ENCODE results near the gene IRAK2.
"Not testable (repeated sequence)": the region's sequence is repeated elsewhere in the genome, so short reads cannot be mapped to it uniquely, and the experiment has no call there.

IRAK2 gene

DNA sequence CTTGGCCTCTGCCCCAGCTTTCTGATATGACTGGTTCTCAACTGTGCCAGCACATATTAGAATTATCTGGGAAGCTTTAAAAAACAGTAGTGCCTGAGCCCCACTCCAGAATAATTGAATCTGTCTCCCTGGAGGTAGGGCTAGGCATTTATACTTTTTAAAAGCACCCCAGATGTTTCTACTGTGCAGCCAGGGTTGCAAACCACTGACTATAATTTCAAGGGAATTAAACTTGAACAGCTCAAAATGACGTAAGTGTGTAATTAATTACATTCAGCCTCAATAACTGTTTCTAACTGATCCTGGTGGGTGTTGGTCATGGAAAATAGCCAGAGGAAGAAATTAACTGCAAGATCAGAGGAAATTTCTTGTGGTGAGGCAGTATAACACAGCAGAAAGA is 4.4 kb upstream of the IRAK2 start:
- H3K4me1 ChIP-seq (ENCODE audit: control insufficient read depth, insufficient read depth, low read length, poor library complexity, severe bottlenecking), result no peaks in the 10 kb centered on the region
- H3K27ac ChIP-seq (ENCODE audit: low read depth, low read length, severe bottlenecking), result no peak overlapping the region
- WGBS, 2 experiments (ENCODE audit: insufficient coverage in 2 of 2), result no CpG with 5 or more reads among the region's 1 CpG
- H3K36me3 ChIP-seq (ENCODE audit: control insufficient read depth, insufficient read depth, low read length), result peaks cover 2% of the 10 kb centered on the region
- H3K9me3 ChIP-seq (ENCODE audit: control insufficient read depth, low read length), result no peaks in the 10 kb centered on the region
- H3K4me3 ChIP-seq (ENCODE audit: extremely low read depth, insufficient read depth, low read length, poor library complexity, severe bottlenecking), result no peak overlapping the region

DNA sequence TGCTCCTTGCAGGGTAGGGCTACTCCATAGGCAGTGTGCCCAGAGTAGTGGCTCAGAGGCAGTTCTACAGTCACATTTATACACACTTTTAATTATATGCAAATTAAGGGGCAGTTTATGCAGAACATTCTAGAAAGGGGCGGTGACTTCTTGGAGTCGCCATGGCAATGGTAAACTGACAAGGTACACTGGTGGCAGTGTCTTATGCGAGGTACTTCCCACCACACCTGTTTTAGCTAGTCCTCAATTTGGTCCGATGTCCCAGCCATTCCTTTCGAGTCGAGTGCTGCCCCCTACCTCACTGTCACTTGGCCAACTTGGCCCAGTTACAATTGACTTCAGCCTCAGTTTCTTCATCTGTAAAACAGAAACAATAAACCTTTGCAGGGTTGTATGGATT is 3.8 kb upstream of the IRAK2 start:
- no peaks in the 10 kb centered on the region for H3K4me1 ChIP-seq (ENCODE audit: control insufficient read depth, insufficient read depth, low read length, poor library complexity, severe bottlenecking)
- no peak overlapping the region for H3K4me3 ChIP-seq (ENCODE audit: extremely low read depth, insufficient read depth, low read length, poor library complexity, severe bottlenecking)
- no peaks in the 10 kb centered on the region for H3K36me3 ChIP-seq (ENCODE audit: control insufficient read depth, insufficient read depth, low read length)
- no peaks in the 10 kb centered on the region for H3K9me3 ChIP-seq (ENCODE audit: control insufficient read depth, low read length)
- 93 to 96% methylated on average over 4 to 5 of the region's 6 CpGs for WGBS, 2 experiments (ENCODE audit: insufficient coverage in 2 of 2)
- H3K27ac ChIP-seq (ENCODE audit: low read depth, low read length, severe bottlenecking), result no peak overlapping the region

DNA sequence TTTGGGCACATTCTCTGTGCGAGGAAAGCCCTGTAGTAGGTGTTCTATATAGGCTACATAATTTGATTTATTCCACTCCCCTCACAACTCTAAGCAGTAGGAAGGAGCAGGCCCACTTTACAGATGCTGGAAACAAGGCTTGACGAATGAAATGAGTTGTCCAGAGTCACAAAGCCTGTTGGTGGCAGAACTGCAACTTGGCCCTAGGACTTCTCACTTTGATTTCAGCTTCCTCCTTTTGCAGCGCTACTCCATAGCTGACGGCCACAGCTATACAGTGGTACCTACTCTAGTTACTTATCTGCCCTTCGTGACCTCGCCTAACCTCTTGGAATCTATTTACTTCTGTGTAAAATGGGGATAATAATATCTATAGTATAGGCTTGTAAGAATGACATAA is 2.5 kb upstream of the IRAK2 start:
- WGBS, 2 experiments (ENCODE audit: insufficient coverage in 2 of 2), result 72 to 92% methylated on average over 1 to 3 of the region's 6 CpGs
- Histone ChIP-seq H3K9me3 (ENCODE audit: control insufficient read depth, low read length) (no peaks in the 10 kb centered on the region), H3K4me3 (ENCODE audit: extremely low read depth, insufficient read depth, low read length, poor library complexity, severe bottlenecking) (no peak overlapping the region), H3K36me3 (ENCODE audit: control insufficient read depth, insufficient read depth, low read length) (no peaks in the 10 kb centered on the region), H3K27ac (ENCODE audit: low read depth, low read length, severe bottlenecking) (no peak overlapping the region), H3K4me1 (ENCODE audit: control insufficient read depth, insufficient read depth, low read length, poor library complexity, severe bottlenecking) (no peaks in the 10 kb centered on the region)

DNA sequence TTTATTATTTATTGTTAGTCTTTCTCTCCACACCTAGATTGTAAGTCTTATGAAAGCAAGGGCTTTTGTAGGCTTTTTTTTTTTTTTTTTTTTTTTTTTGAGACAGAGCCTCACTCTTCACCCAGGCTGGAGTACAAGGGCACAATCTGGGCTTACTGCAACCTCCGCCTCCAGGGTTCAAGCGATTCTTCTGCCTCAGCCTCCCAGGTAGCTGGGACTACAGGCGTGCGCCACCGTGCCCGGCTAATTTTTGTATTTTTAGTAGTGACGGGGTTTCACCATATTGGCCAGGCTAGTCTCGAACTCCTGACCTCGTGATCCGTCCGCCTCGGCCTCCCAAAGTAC is 546 bp upstream of the IRAK2 start:
- H3K4me1 ChIP-seq (ENCODE audit: control insufficient read depth, insufficient read depth, low read length, poor library complexity, severe bottlenecking); H3K27ac ChIP-seq (ENCODE audit: low read depth, low read length, severe bottlenecking): not testable (repeated sequence)
- peak overlapping the region; percentile 67 for H3K4me3 ChIP-seq (ENCODE audit: extremely low read depth, insufficient read depth, low read length, poor library complexity, severe bottlenecking)

DNA sequence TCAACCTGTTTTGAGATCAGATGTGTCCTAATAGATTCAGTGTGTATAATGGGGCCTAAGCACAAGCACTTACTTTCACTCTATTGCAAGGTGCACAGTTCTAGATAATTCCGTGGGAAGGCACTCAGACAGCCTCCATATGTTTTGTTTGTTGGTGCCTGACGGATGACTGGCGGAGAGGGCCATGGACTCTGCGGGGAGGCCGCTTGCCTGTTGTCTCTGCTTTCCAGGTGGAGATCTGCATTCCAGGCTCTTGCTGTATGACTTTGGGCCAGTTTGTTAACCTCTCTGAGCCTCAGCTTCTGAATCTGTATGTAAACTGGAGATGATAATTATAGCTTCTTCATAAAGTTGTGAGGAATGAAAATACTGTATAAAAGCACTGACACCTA is 1.5 kb downstream of the IRAK2 start:
- 93 to 94% methylated on average over 2 to 5 of the region's 5 CpGs for WGBS, 2 experiments (ENCODE audit: insufficient coverage in 2 of 2)
- Histone ChIP-seq H3K4me3 (ENCODE audit: extremely low read depth, insufficient read depth, low read length, poor library complexity, severe bottlenecking) (no peak overlapping the region), H3K4me1 (ENCODE audit: control insufficient read depth, insufficient read depth, low read length, poor library complexity, severe bottlenecking) (no peaks in the 10 kb centered on the region), H3K36me3 (ENCODE audit: control insufficient read depth, insufficient read depth, low read length) (no peaks in the 10 kb centered on the region), H3K9me3 (ENCODE audit: control insufficient read depth, low read length) (peaks cover 14% of the 10 kb centered on the region), H3K27ac (ENCODE audit: low read depth, low read length, severe bottlenecking) (no peak overlapping the region)

More for the DNA sequence above, 546 bp upstream of the IRAK2 start:
- H3K36me3 ChIP-seq (ENCODE audit: control insufficient read depth, insufficient read depth, low read length); H3K9me3 ChIP-seq (ENCODE audit: control insufficient read depth, low read length): not testable (repeated sequence)
- WGBS, 2 experiments (ENCODE audit: insufficient coverage in 2 of 2), result 82 to 93% methylated on average over 8 to 12 of the region's 12 CpGs

DNA sequence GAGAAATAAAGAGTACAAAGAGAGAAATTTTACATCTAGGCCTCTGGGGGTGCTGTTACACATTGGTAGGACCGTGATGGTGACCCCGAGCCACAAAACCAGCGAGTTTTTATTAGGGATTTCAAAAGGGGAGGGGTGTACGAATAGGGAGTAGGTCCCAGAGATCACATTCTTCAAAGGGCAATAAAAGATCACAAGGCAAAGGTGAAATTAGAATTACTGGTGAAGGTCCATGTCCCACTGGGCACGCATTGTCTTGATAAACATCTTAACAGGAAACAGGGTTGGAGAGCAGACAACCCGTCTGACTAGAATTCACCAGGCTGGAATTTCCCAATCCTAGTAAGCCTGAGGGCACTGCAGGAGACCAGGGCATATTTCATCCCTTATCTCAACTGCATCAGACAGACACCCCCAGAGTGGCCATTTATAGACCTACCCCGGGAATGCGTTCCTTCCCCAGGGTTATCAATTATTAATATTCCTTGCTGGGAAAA is 4.3 kb downstream of the IRAK2 start:
- WGBS, 2 experiments (ENCODE audit: insufficient coverage in 2 of 2), result 76 to 78% methylated on average over 6 to 8 of the region's 8 CpGs

DNA sequence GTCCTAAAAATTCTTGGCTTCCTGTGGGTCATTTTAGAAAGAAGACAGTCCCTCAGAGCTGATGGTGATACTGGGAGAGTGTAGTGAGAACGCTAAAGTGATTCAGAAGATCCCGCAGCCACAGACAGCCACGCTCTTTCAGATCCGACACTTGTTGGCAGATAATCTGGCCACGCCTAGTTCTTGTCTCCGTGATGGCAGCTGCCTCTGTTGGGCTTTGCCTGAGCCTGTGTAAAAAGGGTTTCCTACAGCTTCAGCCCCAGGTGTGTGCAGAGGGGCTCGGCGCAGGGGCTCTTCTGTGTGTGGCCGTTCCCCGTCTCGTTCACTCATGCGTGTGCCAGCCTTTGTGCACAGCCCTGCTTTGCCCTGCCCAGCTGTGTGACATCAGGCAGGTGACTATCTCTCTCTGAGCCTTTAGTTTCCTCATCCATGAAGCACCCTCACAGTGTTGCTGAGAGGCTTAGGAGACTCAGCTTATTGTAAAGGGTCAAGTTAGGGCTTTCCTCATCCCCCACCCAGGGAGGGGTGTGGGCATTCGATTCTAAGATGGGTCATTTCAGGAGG is 6.3 kb downstream of the IRAK2 start:
- H3K36me3 ChIP-seq (ENCODE audit: control insufficient read depth, insufficient read depth, low read length), result no peaks in the 10 kb centered on the region
- no peak overlapping the region for H3K27ac ChIP-seq (ENCODE audit: low read depth, low read length, severe bottlenecking)
- H3K9me3 ChIP-seq (ENCODE audit: control insufficient read depth, low read length), result peaks cover 14% of the 10 kb centered on the region
- WGBS, 2 experiments (ENCODE audit: insufficient coverage in 2 of 2), result 93 to 94% methylated on average over 12 to 13 of the region's 13 CpGs
- no peaks in the 10 kb centered on the region for H3K4me1 ChIP-seq (ENCODE audit: control insufficient read depth, insufficient read depth, low read length, poor library complexity, severe bottlenecking)
- no peak overlapping the region for H3K4me3 ChIP-seq (ENCODE audit: extremely low read depth, insufficient read depth, low read length, poor library complexity, severe bottlenecking)

More for the DNA sequence above, 4.3 kb downstream of the IRAK2 start:
- Histone ChIP-seq H3K4me1 (ENCODE audit: control insufficient read depth, insufficient read depth, low read length, poor library complexity, severe bottlenecking) (no peaks in the 10 kb centered on the region), H3K4me3 (ENCODE audit: extremely low read depth, insufficient read depth, low read length, poor library complexity, severe bottlenecking) (no peak overlapping the region), H3K36me3 (ENCODE audit: control insufficient read depth, insufficient read depth, low read length) (no peaks in the 10 kb centered on the region), H3K9me3 (ENCODE audit: control insufficient read depth, low read length) (peaks cover 14% of the 10 kb centered on the region), H3K27ac (ENCODE audit: low read depth, low read length, severe bottlenecking) (no peak overlapping the region)

DNA sequence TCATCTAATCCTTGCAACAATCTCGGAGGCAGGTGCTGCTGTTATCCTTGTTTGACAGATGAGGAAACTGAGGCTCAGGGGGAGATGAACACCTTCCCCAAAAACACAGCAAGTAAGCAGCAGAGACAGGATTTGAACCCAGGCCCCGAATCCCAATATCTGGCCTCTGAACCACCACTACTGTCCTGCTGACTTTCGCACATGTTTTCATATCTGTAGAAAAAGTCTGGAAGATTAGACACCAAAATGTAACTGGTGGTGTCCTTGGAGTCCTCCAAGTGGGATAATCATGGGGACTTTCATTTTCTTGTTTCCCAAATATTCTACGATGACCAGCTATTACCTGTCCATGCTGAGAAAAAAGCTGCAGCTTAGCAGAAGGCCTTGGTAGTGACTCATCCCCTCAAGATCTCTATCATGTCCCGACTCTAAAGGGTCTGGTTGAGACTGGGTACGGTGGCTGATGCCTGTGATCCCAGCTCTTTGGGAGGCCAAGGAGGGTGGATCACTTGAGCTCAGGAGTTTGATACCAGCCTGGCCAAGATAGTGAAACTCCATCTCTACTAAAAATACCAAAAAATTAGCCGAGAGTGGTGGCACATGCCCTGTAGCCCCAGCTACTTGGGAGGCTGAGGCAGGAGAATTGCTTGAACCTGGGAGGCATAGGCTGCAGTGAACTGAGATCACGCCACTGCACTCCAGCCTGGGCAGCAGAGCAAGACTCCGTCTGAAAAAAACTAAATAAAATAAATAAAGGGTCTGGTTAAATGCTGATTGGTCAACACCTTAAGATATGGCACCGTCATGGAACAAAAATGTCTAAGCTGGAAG is 8.6 kb downstream of the IRAK2 start:
- peaks cover 14% of the 10 kb centered on the region for H3K9me3 ChIP-seq (ENCODE audit: control insufficient read depth, low read length)
- WGBS, 2 experiments (ENCODE audit: insufficient coverage in 2 of 2), result 90 to 92% methylated on average over 6 to 7 of the region's 10 CpGs
- no peak overlapping the region for H3K4me3 ChIP-seq (ENCODE audit: extremely low read depth, insufficient read depth, low read length, poor library complexity, severe bottlenecking)
- peak overlapping the region; percentile 49 for H3K27ac ChIP-seq (ENCODE audit: low read depth, low read length, severe bottlenecking)
- no peaks in the 10 kb centered on the region for H3K4me1 ChIP-seq (ENCODE audit: control insufficient read depth, insufficient read depth, low read length, poor library complexity, severe bottlenecking)
- H3K36me3 ChIP-seq (ENCODE audit: control insufficient read depth, insufficient read depth, low read length), result no peaks in the 10 kb centered on the region

DNA sequence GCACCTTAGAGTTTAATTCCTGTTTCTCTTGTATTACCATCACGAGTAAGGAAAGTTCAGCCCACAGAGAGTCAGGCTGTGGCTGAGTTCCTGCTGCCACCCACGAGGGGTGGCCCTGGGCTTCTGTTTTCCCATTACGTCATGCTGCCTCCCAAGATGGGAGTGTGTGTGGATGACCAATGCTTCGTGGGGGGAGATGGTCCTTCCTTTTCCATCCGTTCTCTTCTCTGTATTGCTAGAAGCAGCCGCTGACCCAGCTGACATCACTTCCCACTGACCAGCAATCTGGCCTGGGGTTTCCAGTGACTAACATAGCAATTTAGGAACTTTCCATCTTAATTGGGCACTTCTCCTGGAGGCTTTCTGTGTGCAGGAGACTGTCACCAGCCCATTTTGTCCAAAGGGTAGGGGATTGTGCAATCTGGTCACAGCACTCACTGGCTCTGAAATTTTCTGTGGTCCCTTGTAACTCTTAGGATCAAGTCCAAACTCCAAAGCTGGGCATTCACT is 9.3 kb downstream of the IRAK2 start:
- WGBS, 2 experiments (ENCODE audit: insufficient coverage in 2 of 2), result 78 to 81% methylated on average over 4 to 5 of the region's 6 CpGs
- Histone ChIP-seq H3K27ac (ENCODE audit: low read depth, low read length, severe bottlenecking) (peak overlapping the region; percentile 49), H3K36me3 (ENCODE audit: control insufficient read depth, insufficient read depth, low read length) (no peaks in the 10 kb centered on the region), H3K4me1 (ENCODE audit: control insufficient read depth, insufficient read depth, low read length, poor library complexity, severe bottlenecking) (no peaks in the 10 kb centered on the region), H3K9me3 (ENCODE audit: control insufficient read depth, low read length) (peaks cover 8% of the 10 kb centered on the region), H3K4me3 (ENCODE audit: extremely low read depth, insufficient read depth, low read length, poor library complexity, severe bottlenecking) (no peak overlapping the region)

DNA sequence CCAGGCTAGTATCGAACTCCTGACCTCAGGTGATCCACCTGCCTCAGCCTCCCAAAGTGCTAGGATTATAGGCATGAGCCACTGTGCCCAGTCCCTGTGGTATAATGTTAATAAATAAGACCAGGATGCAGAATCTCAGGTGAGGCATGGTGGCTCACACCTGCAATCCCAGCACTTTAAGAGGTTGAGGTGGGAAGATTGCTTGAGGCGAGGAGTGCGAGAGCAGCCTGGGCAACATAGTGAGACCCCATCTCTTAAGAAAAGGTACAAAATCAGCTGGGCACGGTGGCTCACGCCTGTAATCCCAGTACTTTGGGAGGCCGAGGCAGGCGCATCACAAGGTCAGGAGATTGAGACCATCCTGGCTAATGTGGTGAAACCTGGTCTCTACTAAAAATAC is 10.6 kb downstream of the IRAK2 start:
- 95 to 96% methylated on average over 6 to 7 of the region's 7 CpGs for WGBS, 2 experiments (ENCODE audit: insufficient coverage in 2 of 2)
- not testable (repeated sequence) for H3K9me3 ChIP-seq (ENCODE audit: control insufficient read depth, low read length)

DNA sequence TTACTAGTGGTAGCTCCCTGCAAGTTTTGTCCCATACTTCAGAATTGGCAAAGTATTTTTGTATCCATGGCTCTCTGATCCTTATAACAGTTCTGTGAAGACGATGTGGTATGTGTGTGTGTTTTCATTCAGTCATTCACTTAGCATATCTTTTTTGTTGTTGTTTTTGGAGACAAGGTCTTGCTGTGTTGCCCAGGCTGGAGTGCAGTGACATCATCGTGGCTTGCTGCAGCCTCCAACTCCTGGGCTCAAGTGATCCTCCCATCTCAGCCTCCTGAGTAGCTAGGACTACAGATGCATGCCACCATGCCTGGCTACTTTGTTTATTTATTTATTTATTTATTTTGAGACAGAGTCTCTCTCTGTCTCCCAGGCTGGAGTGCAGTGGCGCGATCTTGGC is 11.4 kb downstream of the IRAK2 start:
- not testable (repeated sequence) for H3K36me3 ChIP-seq (ENCODE audit: control insufficient read depth, insufficient read depth, low read length); H3K27ac ChIP-seq (ENCODE audit: low read depth, low read length, severe bottlenecking); H3K9me3 ChIP-seq (ENCODE audit: control insufficient read depth, low read length); H3K4me1 ChIP-seq (ENCODE audit: control insufficient read depth, insufficient read depth, low read length, poor library complexity, severe bottlenecking); H3K4me3 ChIP-seq (ENCODE audit: extremely low read depth, insufficient read depth, low read length, poor library complexity, severe bottlenecking)
- 96 to 100% methylated on average over 3 of the region's 4 CpGs for WGBS, 2 experiments (ENCODE audit: insufficient coverage in 2 of 2)

More for the DNA sequence above, 10.6 kb downstream of the IRAK2 start:
- H3K36me3 ChIP-seq (ENCODE audit: control insufficient read depth, insufficient read depth, low read length); H3K4me1 ChIP-seq (ENCODE audit: control insufficient read depth, insufficient read depth, low read length, poor library complexity, severe bottlenecking); H3K27ac ChIP-seq (ENCODE audit: low read depth, low read length, severe bottlenecking); H3K4me3 ChIP-seq (ENCODE audit: extremely low read depth, insufficient read depth, low read length, poor library complexity, severe bottlenecking): not testable (repeated sequence)

Measured in mesodermal cell (in vitro differentiated cells).